ENCODE measurements around the gene FSD1.
A peak's percentile ranks its signal among the peaks of the same experiment; 100 is the strongest.

FSD1 gene

DNA sequence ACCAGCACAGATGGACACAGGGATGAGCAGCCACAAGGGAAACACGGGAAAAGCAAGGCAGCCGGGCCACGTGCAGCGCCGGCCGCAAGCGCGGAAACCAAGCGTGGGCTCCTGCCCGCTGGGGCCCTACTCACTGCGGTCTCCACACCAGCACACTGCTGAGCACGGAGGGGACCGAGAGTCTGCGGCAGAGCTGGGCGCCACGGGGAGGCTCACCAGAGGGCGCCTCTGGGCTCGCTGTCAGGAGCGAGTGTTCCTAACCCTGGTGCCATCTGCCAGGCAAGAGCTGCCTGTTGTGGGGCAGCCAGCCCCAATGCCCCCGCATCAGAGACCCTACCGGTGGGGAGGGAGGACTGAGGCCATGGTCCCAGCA is 65.5 kb downstream of the FSD1 start:
- peak overlapping the region; percentile 46 for H3K4me3 ChIP-seq (ENCODE audit: low read length)
- DNase-seq (ENCODE audit: low read depth, low spot score), result peak; percentile 52

DNA sequence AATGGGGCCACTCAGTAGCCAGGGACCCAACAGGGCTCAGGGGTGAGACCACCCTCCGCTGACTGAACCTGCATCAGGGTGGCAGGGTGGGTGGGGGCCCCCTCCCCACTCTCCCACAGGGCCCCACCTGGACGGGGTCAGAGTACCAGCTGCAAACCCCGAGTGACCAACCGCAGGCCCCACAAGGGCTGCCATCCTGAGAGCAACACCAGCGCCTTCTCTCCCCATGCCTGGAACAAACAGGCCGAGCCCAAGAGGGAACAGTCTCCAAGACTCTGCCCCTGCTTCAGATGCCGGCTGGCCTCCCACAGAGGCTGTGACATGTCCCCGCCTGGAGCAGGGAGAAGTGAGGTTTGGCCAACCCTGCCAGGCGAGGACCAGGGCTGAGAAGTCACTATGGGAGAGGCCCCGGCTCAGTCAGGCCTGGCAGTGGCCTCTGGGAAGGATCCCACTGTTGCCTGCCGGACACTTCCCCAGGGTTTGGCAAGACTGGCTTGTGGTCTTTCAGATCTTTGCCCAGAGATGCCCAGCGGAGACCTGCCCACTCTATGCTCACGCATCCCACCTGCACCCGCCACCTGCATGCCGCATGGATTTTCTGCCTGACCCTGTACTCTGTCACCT is 66.1 kb downstream of the FSD1 start:
- DNase-seq (ENCODE audit: low read depth, low spot score), result no peak
- no peak overlapping the region for H3K4me3 ChIP-seq (ENCODE audit: low read length)

DNA sequence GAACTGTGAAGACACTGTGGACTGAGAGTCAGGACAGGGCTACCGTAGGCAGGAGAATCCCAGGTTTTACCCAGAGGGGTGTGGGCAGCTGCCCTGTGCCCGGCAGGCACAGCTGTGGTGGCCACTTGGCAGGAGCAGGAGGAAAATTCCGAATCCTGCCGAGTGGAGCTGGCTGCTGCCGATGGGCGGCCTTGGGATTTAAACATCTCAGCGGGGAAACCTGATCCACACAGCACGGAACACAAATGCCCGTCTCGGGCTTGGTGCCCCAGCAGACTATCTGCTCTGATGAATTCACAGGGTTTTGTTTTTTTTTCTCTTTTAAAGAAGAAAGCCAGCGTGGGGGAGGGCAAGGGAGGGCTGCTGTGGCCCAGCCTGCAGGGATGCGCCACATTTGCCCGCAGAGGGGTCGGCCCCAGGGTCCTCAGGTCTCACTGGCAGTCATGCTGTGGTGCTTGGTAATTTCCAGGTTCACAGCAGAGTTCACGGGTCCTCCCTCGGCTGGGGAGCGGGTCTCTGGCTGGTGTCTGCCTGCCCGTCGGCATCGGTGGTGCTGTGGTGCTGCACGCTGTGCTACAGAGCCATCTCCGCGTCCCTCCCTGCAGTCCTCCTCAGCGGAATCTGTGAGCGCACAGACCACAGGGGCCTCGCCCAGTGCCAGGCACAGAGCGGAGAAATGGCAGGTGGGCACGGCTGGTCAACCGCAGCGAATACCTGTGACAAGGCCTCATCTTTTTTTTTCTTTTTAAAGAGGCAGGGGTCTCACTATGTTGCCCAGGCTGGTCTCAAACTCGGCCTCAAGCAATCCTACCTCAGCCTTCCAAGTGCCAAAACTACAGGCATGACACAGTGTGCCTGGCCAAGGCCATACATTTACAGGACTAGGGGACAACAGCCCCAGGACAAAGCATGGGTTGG is 67.1 kb downstream of the FSD1 start:
- DNase-seq (ENCODE audit: low read depth, low spot score), result no peak
- no peak overlapping the region for H3K4me3 ChIP-seq (ENCODE audit: low read length)

DNA sequence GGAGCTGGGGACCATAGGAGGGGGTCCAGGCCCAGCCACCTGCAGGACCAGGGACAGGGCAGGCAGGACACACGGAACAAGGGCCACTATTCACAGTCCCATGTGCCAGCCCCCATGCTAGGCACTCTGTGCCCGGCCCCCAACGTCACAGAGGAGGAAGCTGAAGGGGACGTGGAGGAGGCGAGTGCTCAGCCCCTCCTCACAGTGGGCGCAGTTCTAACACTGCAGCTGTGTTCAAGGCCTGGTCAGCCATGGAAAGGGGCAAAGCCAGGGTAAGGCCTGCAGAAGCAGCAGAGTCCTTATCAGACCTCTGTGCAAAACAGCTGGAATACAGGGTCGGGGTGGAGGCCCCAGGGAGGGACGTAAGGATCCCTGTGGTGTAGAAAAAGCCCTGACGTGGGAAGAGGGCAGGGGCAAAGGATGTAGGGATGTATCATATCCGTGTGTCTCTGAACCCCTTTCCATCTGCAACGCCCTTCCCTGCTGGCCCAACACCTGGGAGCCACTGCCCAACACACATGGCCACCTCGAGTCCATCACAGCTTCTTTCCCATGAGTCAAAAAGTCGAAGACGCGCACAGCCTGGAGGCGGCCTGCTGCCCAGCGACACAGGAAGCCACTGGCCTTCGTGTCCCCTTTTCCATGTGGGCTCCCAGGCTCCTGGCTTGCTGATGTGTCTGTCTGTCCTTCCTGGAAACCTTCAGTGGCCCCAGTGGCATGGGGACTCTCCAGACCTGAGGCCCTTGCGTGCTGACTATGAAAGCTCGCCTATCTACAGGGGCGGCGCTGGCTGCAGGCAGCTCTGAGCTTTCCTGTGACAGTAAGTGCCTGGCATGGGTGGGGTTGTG is 68.0 kb downstream of the FSD1 start:
- no peak for DNase-seq (ENCODE audit: low read depth, low spot score)
- no peak overlapping the region for H3K4me3 ChIP-seq (ENCODE audit: low read length)

DNA sequence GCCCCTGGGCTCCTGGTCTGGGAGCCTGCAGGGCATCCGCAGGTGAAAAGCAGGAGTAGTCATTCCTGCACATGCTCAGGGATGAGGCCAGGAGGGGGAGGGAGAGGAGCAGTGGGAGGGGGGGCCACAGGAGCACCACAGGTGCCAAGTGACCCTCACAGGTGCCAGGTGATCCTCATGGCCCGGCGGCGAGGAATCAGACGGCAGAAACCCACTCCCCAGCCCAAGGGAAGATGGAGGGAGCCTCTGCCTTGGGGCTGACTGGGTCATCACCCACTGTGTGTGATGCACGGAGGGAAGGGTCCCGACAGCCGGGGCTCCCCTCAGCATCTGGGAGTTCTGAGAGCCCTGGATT is 68.6 kb downstream of the FSD1 start:
- DNase-seq (ENCODE audit: low read depth, low spot score), result no peak
- H3K4me3 ChIP-seq (ENCODE audit: low read length), result no peak overlapping the region
